Upper lobe of right lung (tissue), 1 donor: ENCODE data around the gene CDK6. TPM values are rescaled to one million over a fixed set of nuclear protein-coding genes. Genes with fewer than 3 reads are reported as not detected.

Experiments
- ATAC-seq: fragments of 200-7000 bp; cut with Tn5 transposase; one replicate; pipeline ENCODE4 v1.9.1; 2020; ENCODE audit warnings: mild to moderate bottlenecking, moderate library complexity
- DNase-seq: peaks from one replicate; pipeline ENCODE4 v3.0.0-alpha.2; 2020
- H3K27ac ChIP-seq: fragments of 200-600 bp; one replicate; pipeline ENCODE4 v1.8.0; 2022
- H3K27me3 ChIP-seq: fragments of 200-600 bp; one replicate; pipeline ENCODE4 v1.8.0; 2022; ENCODE audit warnings: mild to moderate bottlenecking
- H3K36me3 ChIP-seq: fragments of 200-600 bp; one replicate; pipeline ENCODE4 v1.8.0; 2022
- H3K4me1 ChIP-seq: fragments of 200-600 bp; one replicate; pipeline ENCODE4 v1.8.0; 2022
- H3K4me3 ChIP-seq: fragments of 200-600 bp; one replicate; pipeline ENCODE4 v1.8.0; 2022; ENCODE audit warnings: mild to moderate bottlenecking
- H3K9me3 ChIP-seq: fragments of 200-600 bp; one replicate; pipeline ENCODE4 v1.8.0; 2022
- CTCF ChIP-seq: fragments of 200-600 bp; IDR thresholded peaks from one replicate; pipeline ENCODE4 v1.8.0; 2022; ENCODE audit warnings: antibody characterized with exemption
- intact Hi-C: fragments of 100-400 bp; cut with DNase I; formaldehyde crosslinking; loops from one replicate; pipeline ENCODE4 v1.11.0; 2022
- total RNA-seq: library from RNA; stranded (reverse); fragmentation: NEBNext Ultra II Directional; extraction: Animal tissue kit (Norgen Biotek cat#: 25700); gene quantifications from one replicate; pipeline ENCODE4 v1.2.1, GENCODE V29; 2021
- donor health status: DM: no; HTN: yes; CAD: no; lungs with severe emphysema.

Gene CDK6
- total RNA-seq, 1 donor from 2014 or later: 22.4 TPM

- no peak for DNase-seq
- H3K4me3 ChIP-seq: no peak overlapping the region
- no peaks in the 10 kb centered on the region for H3K4me1 ChIP-seq
- ATAC-seq: no peak
- peaks cover 9% of the 10 kb centered on the region for H3K36me3 ChIP-seq
- no peak for TF ChIP-seq CTCF
- no peaks in the 10 kb centered on the region for H3K9me3 ChIP-seq
- no peak overlapping the region for H3K27ac ChIP-seq
- no peaks in the 10 kb centered on the region for H3K27me3 ChIP-seq
- intact Hi-C loops: no loop called here
Observed at GRCh38 chr7:92670204-92670851, 166.0 kb downstream of the CDK6 start.

- H3K4me1 ChIP-seq: no peaks in the 10 kb centered on the region
- no peaks in the 10 kb centered on the region for H3K9me3 ChIP-seq
- no peaks in the 10 kb centered on the region for H3K27me3 ChIP-seq
- no peak for ATAC-seq
- no peak overlapping the region for H3K4me3 ChIP-seq
- DNase-seq: no peak
- no peak overlapping the region for H3K27ac ChIP-seq
- intact Hi-C loops: no loop called here
- H3K36me3 ChIP-seq: peaks cover 9% of the 10 kb centered on the region
- no peak for TF ChIP-seq CTCF
Observed at GRCh38 chr7:92669616-92670165, 166.7 kb downstream of the CDK6 start.

GRCh38 chr7:92668564-92668963 lies 167.8 kb downstream of the CDK6 start:
- no peak for TF ChIP-seq CTCF

GRCh38 chr7:92667816-92668535 lies 168.4 kb downstream of the CDK6 start:
- intact Hi-C loops: no loop called here
- TF ChIP-seq CTCF: no peak

More at GRCh38 chr7:92668564-92668963, 167.8 kb downstream of the CDK6 start:
- no peaks in the 10 kb centered on the region for H3K4me1 ChIP-seq
- DNase-seq (no peak), ATAC-seq (no peak)
- no peak overlapping the region for H3K27ac ChIP-seq
- H3K9me3 ChIP-seq: no peaks in the 10 kb centered on the region
- intact Hi-C loops: no loop called here
- H3K4me3 ChIP-seq: no peak overlapping the region
- H3K36me3 ChIP-seq: peaks cover 9% of the 10 kb centered on the region
- no peaks in the 10 kb centered on the region for H3K27me3 ChIP-seq

GRCh38 chr7:92665926-92666325 lies 170.4 kb downstream of the CDK6 start:
- H3K4me1 ChIP-seq: no peaks in the 10 kb centered on the region
- H3K36me3 ChIP-seq: peaks cover 5% of the 10 kb centered on the region
- intact Hi-C loops: no loop called here
- no peak overlapping the region for H3K27ac ChIP-seq
- H3K9me3 ChIP-seq: no peaks in the 10 kb centered on the region
- no peak for ATAC-seq
- H3K27me3 ChIP-seq: no peaks in the 10 kb centered on the region
- no peak overlapping the region for H3K4me3 ChIP-seq
- no peak for DNase-seq
- no peak for TF ChIP-seq CTCF

More at GRCh38 chr7:92667816-92668535, 168.4 kb downstream of the CDK6 start:
- Histone ChIP-seq H3K4me1 (no peaks in the 10 kb centered on the region), H3K27ac (no peak overlapping the region), H3K9me3 (no peaks in the 10 kb centered on the region), H3K36me3 (peaks cover 9% of the 10 kb centered on the region), H3K4me3 (no peak overlapping the region), H3K27me3 (no peaks in the 10 kb centered on the region)
- no peak for DNase-seq
- no peak for ATAC-seq
